HG02884 (cell line): ENCODE measurements around the gene DIPK1C.

Experiments used
- ATAC-seq: cut with Tn5 transposase; IDR thresholded peaks from one replicate; pipeline ENCODE4 v1.9.1; 2021; ENCODE audit warnings: mild to moderate bottlenecking, moderate library complexity; ENCODE audit not compliant: unreplicated experiment

The DIPK1C gene

DNA sequence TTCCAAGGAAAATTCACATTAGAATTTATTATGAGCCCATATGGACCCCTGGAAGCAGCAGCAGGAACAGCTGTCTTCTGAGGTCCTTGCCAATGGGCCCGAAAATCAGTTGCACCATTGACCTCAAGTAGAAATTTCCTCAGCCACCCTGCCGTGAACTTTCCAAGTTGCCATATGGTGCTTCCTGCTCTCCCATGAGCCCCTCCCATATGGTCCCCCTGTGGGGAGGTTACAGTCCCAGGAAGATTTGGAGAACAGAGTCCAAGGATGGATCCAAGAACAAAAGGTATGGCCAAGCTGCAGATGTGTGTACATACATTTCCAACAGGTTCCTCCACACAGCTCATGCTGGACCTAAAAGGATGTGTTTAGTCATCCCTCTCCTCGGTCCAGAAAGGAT is 34.6 kb downstream of the DIPK1C start:
- ATAC-seq = no peak

DNA sequence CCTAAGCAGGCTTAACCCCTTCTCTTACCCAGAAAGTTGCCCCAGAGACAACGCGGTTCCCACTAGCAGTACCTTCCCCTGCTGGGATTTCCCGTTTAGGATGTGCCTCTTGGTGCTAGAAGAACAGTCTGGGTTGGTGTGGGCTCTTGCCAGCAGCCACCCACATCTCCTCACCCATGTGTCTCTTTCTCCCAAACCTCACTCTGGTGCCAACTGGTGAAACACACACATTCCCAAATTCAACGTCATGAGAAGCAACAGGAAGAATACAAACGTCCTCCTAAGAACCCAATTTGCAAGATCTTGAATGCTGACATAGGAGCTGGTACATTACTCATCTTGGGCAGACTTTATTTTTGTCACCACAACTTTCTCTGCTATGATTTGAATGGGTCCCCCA is 36.2 kb downstream of the DIPK1C start:
- no peak for ATAC-seq

DNA sequence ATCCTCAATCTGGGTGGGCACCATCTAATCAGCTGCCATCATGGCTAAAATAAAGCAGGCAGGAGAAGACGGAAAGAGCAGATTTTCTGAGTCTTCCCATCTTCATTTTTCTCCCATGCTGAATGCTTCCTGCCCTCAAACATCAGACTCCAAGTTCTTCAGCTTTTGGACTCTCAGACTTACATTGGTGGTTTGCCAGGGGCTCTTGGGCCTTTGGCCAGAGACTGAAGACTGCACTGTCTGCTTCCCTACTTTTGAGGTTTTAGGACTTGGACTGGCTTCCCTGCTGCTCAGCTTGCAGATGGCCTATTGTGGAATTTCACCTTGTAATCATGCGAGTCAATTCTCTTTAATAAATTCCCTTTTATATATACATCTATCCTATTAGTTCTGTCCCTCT is 36.6 kb downstream of the DIPK1C start:
- no peak for ATAC-seq

DNA sequence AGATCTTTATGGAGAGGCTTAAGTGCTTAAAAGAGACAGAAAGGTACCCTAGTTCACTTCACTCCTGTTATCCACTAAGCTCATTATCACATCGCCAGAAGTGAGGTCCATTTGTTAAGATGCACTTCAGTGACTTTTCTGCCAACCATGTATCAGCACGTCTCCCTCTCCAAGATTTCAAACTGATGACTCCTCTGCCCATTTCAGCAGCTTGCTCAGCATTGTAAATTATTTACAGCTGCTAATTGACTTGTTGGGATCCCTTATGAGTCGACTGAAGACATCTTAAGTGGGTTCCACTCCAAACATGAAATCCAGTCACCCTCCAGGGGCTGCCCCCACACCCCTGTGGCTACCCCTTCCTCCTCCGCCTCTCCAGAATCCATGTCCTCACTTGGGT is 37.3 kb downstream of the DIPK1C start:
- ATAC-seq = no peak

DNA sequence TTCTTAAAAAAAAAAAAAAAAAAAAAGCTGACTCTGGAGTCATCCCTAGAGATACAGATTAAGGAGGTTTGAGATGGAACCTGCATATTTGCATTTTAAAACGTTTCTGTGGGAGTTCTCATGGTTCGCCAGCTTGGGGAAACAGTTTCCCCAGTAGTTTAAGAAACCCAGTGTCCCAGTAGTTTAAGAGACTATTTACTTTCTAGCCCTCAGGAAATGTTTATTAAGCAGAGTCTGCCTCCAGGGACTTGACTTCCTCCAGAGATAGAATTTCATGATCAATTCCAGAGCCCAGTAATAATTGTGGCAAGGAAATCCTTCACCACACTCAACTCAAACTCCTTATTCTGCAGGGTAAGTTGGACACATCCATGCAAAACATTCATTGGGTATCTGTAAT is 39.1 kb downstream of the DIPK1C start:
- no peak for ATAC-seq

DNA sequence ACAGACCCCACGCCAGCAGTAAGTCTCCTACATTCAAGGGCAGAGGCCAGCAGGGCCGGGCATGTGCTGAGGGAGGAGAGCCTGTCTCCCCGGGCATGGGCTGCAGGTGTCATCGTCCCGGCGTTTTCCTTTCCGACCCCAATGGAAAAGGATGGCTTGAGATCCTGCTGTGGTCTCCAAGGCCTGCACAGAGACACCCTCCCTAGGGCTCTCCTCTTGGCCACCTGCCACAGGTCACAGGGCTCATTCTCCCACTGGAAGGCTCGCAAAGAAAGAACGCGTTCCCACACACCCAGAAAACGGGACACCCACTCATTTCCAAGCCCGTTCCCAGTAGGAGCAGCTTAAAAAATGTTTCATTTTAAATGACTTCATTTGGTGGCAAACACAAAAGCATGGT is 41.0 kb downstream of the DIPK1C start:
- ATAC-seq = no peak

DNA sequence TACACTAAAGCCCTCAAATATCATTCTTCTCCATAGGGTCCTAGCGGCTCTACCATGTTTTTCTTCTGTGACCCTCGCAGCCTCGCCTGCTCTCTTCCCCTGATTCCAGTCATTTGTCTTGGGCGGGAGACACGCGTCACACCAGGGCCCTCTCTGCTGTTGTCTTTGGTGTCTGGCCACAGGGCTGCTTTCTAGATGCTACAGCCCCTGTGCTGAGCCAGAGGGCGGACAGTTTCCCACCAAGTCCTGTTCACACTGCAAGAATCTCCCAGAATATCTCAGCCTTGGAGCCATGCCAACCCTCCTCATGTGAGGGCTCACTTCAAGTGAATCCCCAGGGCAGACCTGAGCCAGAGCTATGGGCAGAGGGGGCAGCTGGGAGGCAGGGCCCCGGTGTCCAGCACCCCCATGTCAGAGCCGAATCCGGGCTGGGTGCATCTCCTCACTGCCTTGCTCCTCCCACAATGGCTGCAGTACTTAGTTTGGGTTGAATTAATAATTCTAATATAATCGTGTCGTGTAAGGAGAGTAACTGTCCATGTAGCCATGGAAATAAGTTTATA is 42.1 kb downstream of the DIPK1C start:
- no peak for ATAC-seq

DNA sequence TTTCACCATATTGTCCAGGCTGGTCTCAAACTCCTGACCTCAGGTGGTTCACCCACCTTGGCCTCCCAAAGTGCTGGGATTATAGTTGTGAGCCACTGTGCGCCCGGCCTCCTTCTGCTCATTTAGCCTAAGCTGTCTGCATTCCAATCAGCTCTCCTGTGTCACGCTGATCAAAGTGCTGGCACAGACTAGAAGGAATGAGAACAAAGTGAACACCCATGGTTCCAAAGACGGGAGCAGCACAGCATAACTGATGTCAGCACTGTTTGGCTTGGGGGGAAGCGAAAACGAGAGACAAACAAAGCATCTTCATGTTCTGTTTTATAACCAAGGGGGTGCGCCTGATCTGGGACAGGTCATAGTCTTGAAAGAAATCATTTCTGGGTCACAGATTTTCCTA is 43.3 kb downstream of the DIPK1C start:
- no peak for ATAC-seq

DNA sequence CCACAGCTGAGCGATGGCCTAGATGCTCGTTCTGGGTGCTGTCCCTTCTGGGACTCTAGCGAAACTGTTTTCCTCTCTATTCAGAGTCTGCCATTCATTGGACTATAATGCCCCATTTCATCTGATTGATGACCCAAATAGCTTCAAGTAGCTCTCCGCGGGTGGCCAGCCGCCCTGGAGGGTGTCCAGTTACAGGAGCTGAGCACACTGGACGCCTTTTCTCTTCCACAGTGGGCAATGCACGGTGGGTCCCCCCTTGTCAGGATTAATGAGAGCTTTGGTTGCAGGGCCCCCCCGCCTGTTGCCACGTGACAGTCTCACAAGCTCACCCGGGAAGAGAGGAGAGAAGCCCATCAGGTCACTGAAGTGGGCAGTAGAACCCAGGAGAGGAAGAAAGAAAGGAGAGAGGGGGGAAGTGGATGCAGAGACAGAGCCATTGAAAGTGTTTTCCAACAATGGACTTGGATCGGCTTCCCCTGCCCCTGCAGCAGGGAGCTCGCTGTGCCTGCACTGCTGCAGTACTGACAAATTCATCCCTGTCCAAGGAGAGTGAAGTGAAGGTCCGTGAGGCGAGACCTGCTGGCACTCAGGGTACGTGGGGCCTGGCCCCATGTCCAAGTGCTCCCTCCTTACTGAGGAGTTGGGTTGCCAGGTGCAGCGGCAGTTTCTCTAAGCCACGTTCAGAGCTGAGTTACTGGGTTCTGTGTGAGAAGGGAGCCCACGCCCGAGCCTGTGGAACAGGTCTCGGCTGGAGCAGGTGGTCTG is 44.8 kb downstream of the DIPK1C start:
- no peak for ATAC-seq

DNA sequence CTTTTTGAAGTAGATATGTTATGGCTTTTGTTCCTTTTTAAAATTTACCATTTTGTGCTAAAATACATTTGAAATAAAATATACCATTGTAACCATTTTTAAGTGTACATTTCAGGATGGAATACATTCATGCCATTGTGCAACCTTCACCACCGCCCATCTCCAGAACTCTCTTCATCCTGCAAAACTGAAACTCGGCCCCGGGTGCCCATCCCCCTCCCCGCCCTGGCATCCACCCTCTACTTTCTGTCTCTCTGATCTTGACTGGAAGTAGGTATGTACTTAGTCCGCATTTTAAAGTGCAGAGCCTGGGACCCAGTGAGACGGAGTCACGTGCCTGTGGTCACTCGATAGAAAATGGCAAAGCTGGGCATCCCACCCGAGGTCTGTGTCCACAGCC is 45.6 kb downstream of the DIPK1C start:
- no peak for ATAC-seq

DNA sequence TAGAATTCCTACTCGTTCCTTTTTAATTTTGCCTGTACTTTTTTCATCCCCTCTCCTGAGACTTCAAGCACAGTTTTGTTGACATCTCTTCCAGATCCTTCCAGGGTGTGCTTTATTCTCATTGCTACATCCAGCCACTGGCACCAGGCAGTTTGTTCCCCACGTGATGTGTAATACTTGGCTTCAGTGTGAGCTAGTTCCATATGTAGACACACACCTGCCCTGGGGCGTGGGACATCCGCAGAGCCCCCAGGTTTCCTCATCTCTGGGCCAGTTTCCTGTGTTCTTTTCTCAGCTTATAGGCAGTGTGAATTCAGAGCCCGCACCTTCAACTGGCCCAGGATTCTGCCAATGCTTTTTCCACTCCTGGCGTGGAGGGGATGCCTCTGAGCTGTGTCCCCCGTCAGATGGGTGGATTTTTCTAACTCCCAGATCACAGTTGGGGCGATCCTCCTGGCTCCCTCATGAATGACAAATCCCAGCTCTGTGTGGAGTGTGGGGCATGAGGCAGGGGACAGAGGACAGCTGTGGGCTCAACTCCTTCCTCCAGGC is 46.6 kb downstream of the DIPK1C start:
- no peak for ATAC-seq

DNA sequence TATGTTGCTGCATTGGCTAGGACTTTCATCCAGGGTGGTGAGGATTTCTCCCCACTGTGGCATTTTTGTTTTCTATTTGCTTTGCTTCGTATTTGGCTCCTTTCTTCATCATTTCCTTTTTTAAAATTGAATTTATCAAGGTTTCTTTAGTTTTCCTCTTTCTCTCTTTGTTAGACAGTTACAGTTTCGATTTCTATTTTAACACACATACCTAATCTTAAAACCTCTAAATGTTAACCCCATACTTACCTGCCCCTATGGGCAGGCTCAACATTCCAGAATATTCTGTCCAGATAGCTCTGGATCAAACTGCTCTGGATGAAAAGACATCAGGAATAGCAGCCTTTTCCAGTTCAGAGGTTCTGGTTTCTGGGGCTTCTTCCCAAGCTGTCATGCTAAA is 49.2 kb downstream of the DIPK1C start:
- no peak for ATAC-seq

DNA sequence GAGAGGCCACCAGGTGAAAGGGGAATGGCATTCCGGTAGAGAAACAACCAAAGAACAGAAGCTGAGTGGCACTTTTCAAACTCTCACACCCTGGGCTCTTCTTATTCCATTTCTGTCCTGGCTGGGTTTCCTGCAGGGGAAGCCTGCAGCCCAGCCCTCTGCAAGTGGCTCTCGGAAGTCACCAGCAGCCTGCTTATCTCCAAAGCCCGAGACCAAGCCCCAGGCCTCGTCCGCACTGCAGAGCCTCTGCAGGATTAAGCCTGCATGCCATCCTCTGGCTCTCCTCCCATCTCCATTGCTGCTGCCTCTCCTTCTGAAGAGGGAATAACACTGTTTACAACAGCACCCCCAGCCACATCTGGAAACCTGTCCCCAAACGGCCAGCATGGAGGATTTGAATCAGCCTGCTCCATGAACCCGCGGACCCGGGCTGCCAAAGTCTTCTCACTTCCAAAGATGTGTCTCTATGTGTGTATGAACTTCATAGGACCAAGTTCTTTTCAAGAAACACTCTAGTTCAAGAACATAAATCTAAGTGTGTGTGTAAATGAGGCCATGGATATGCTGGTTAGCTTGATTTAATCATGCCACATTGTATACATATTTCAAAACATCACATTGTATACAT is 54.2 kb downstream of the DIPK1C start:
- ATAC-seq = no peak

DNA sequence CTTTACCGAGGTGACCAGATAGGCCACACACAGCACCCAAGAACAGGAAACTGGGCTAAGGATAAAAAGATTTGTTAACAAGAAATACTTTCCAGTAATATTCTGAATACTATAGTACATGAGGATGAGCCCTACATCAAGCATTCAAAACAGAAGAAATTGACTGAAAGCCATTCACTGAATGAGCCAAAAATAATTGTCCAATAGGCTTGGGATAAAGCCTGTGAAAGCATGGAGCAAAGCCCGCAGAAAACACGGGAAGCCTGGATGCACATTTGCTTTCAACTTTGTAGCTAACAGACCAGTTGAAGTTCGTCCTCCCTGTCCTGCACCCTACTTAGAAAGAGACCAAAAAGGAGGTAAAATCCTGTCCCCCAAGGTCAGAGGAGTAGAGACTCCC is 56.3 kb downstream of the DIPK1C start:
- ATAC-seq = no peak

DNA sequence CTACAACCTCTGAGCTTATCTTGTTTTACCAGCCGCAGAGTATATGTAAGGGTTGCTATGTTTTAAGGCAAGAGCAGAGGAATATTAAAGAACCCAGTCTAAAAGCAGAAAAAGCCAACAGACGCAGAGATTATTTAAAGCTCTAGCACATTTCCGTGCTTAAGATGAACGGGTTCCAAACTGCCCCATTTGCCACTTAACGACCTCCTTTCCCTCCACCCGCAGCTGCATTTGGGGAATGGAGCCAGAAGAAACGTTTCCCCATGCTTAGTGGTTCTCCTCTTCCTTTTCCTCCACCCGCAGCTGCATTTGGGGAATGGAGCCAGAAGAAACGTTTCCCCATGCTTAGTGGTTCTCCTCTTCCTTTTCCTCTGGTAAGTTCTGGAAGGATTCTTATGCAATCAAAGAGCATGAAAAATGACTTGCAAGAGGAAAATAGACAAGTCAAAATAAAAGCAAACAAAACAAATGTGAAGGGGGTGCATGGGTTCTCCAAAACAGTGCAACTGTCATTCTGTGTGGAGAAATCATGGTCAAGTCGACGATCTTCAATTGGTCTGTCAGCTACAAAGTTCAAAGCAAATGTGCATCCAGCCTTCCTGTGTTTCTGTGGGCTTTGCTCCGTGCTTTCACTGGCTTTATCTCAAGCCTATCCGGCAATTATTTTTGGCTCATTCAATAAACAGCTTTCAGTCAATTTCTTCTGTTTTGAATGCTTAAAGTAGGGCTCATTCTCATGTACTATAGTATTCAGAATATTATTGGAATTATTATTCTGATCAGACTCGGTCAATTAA is 57.8 kb downstream of the DIPK1C start:
- no peak for ATAC-seq

DNA sequence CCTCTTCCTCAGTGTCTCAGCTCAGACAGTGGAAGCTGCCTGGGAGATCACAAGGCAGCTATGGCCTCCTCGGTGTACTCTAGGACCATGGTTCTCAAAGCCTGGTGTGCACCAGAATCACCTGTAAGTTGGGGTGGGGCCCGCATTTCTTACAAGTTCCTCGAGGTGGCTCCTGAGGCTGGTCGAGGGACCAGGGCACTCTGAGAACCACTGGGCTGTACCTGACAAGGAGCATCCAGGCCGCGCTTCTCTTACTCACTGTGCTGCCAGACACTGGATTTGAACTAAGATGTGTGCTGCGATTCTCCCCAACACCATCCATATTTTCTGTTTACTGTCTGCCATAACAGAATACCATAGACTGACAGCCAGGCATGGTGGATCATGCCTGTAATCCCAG is 59.5 kb downstream of the DIPK1C start:
- no peak for ATAC-seq

DNA sequence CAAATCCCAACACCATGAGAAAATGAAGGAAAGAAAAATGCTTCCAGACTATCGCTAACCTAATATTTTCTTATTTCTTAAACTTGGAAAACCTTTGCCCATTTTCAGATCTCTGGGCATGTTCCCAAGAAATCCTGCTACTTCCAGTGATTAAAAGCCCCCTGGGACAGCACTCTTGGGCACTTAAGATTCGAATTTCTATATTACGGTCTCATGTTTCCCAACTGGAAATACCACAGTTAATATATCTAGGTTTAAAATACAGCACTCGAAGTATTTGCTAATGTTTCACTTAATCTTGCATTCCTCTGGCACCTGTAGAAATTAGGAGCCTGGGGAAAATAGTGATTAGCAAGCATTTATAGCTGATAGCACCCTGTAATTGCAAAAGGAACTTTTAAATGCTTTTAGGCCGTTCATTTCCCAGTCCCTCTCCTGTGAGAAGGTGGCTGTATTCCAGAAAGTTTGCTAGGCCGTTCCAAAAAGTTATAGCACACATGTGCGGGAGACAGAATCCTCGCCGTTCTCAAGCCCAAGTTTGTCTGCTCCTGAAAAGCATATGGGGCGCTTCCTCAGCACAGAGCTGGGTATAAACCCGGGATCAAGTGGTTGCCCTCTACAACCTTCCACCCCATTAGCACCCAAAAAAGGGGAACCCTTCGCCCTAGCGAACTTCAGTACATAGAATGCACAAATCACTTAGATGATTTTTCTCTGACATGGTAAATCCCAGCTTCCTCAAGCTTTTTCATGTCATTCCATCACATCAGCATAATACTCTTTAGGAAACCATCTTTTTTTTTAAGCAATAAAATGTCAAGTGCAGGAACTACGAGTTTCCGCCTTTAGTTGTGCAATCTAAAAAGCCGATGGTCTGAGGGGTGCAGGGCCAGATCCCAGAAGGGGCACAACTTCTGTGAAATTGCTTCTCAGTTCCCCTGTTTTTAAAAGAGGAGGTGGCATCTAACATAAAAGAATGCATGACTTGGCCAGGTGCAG is 60.6 kb downstream of the DIPK1C start:
- no peak for ATAC-seq

DNA sequence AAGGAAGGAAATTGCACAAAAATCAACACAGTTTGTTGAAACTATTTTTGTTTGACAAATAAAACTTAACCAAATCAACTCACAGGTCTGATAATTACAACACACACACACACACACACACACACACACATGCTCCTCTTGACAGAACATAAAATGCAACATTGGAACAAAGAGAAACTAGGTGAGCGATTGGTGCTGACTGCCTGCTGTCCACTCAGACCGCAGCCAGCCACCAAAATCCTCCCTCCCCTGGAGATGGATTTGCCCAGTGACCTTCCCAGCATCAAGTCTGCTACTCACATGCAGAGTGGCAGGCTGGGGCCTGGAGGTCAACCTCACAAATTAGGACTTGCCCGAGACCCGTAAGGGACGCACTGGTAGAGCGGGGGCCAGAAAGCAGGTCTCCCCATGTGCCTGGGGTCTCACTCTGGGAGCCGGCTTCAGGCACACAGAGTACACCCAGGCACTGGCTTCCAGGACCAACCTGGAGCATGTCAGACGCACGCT is 61.4 kb downstream of the DIPK1C start:
- ATAC-seq = no peak

DNA sequence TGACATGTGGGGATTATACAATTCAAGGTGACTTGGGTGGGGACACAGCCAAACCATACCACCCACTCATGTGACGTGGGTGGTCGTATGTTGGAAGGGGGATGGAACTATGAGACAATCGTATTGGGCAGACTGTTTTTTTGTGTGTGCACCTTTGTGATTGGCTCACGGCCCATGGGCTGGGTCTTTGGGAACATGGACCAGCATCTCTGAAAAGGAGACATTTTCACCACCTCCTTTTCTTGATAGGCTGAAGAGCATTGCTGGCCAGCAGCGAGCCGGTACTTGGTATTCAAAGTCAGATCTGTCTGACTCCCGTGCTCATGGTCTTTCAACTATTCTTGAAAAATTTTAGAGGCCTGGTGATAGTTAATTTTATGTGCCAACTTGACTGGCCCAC is 62.1 kb downstream of the DIPK1C start:
- no peak for ATAC-seq

DNA sequence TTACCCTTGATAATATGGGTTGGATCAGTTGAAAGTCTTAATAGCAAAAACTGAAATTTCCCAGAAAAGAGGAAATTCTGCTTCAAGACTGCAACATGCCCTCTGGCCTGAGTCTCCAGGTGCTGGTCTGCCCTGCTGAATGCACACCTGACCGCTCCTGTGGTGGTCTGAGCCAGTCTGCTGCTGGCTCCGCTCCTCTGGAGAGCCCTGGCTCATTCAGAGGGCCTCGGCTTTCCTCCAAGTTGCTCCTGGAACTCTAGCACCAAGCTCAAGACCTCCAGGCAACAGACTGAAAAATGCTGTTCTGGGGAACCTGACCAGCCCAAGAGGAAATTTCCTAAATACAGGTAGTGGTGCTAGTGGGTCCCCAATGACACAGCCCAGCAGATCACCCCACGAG is 64.8 kb downstream of the DIPK1C start:
- no peak for ATAC-seq
